Endothelial cell of umbilical vein (primary cell): Measurements from ENCODE around the gene POLG. TPM values are rescaled to one million over a fixed set of nuclear protein-coding genes. Genes with fewer than 3 reads are reported as not detected.
A peak's percentile ranks its signal among the peaks of the same experiment; 100 is the strongest.

Experiments
- BruUV-seq: library from RNA; stranded (reverse); fragments of 400-500 nt; replicated peaks from 2 replicates; lab custom pipeline; 2021; lab: Mats Ljungman, UMichigan
- CTCF ChIA-PET: fragments of 300-600, 350-600 bp; sonication (Branson Sonifier 250); formaldehyde crosslinking; loops from one replicate; lab custom pipeline; 2021; ENCODE audit warnings: antibody characterized with exemption, inconsistent platforms; lab: Charles Lee
- POLR2A ChIA-PET: fragments of 300-600, 350-600 bp; sonication (Branson Sonifier 250); formaldehyde crosslinking; loops from one replicate; lab custom pipeline; 2021; ENCODE audit warnings: antibody characterized with exemption, inconsistent platforms; lab: Charles Lee
- DNase-seq: peaks from one replicate; pipeline ENCODE4 v3.0.0-alpha.2; 2011; ENCODE audit warnings: low read depth, low spot score
- FAIRE-seq: peaks from 2 replicates; lab custom pipeline; 2011; peaks lifted over from hg19 to GRCh38; lab: Jason Lieb, UNC
- H2AFZ ChIP-seq: 2 replicates; pipeline ENCODE4 v1.6.0; 2012; ENCODE audit warnings: low read depth, low read length, control low read depth, inconsistent platforms
- H3K27ac ChIP-seq: 2 replicates; pipeline ENCODE4 v1.5.1; 2011; ENCODE audit warnings: low read depth, mild to moderate bottlenecking, control low read depth, low read length, moderate library complexity; ENCODE audit not compliant: insufficient read depth
- H3K27me3 ChIP-seq, 2 experiments: 2 replicates each; pipeline versions ENCODE4 v1.6.0 to v1.6.1; 2011; ENCODE audit warnings: low read length in 2 of 2, mixed read lengths in 1 of 2; ENCODE audit not compliant: control insufficient read depth in 2 of 2, insufficient read depth in 2 of 2
- H3K36me3 ChIP-seq, 2 experiments: 2 replicates in 1 of 2; 3 replicates in 1 of 2; pipeline ENCODE4 v1.5.1; 2011; ENCODE audit warnings: low read length in 2 of 2, mild to moderate bottlenecking in 1 of 2, moderate library complexity in 1 of 2; ENCODE audit not compliant: control insufficient read depth in 2 of 2, insufficient read depth in 2 of 2; ENCODE audit errors: extremely low read depth in 1 of 2
- H3K4me1 ChIP-seq: 3 replicates; pipeline ENCODE4 v1.5.1; 2011; ENCODE audit warnings: mild to moderate bottlenecking, low read length; ENCODE audit not compliant: control insufficient read depth, insufficient read depth; ENCODE audit errors: extremely low read depth
- H3K4me2 ChIP-seq: 2 replicates; pipeline ENCODE4 v1.6.1; 2011; ENCODE audit warnings: low read length, control low read depth, mixed read lengths; ENCODE audit not compliant: insufficient read depth
- H3K4me3 ChIP-seq, 3 experiments: fragments of 200-600 bp in 1 of 3; sonication (generic), shearing (Covaris generic) in 1 of 3; replicated peaks in 1 of 3; 2 replicates each; pipeline ENCODE4 v1.5.1; 2011 to 2016; ENCODE audit warnings: control low read depth in 3 of 3, low read length in 3 of 3, mild to moderate bottlenecking in 2 of 3, inconsistent platforms in 1 of 3, low read depth in 1 of 3, moderate library complexity in 1 of 3; ENCODE audit not compliant: insufficient read depth in 1 of 3
- H3K79me2 ChIP-seq: 2 replicates; pipeline ENCODE4 v1.6.0; 2012; ENCODE audit warnings: low read length, inconsistent platforms; ENCODE audit not compliant: control insufficient read depth, insufficient read depth
- H3K9ac ChIP-seq: replicated peaks from 2 replicates; pipeline ENCODE3; 2011; ENCODE audit warnings: low read length, control low read depth; ENCODE audit not compliant: insufficient read depth; ENCODE audit errors: extremely low read depth
- H3K9me1 ChIP-seq: replicated peaks from 3 replicates; pipeline ENCODE4 v1.6.0; 2011; ENCODE audit warnings: mild to moderate bottlenecking, low read length; ENCODE audit not compliant: control insufficient read depth, insufficient read depth; ENCODE audit errors: extremely low read depth
- H3K9me3 ChIP-seq: replicated peaks from 2 replicates; pipeline ENCODE4 v1.5.1; 2012; ENCODE audit warnings: low read length, inconsistent platforms; ENCODE audit not compliant: control insufficient read depth, insufficient read depth
- H4K20me1 ChIP-seq: replicated peaks from 2 replicates; pipeline ENCODE3; 2011; ENCODE audit warnings: mild to moderate bottlenecking, low read length; ENCODE audit not compliant: control insufficient read depth, insufficient read depth; ENCODE audit errors: extremely low read depth
- EZH2 ChIP-seq: IDR thresholded peaks from 2 replicates; pipeline ENCODE4 v1.6.1; 2012; ENCODE audit warnings: borderline replicate concordance, low read depth, mild to moderate bottlenecking, moderate library complexity, low read length, inconsistent platforms; ENCODE audit not compliant: severe bottlenecking
- FOS ChIP-seq: IDR thresholded peaks from 2 replicates; pipeline ENCODE4 v1.6.1; 2011; ENCODE audit warnings: mild to moderate bottlenecking, low read length, moderate library complexity, borderline replicate concordance; ENCODE audit not compliant: insufficient read depth
- dilution Hi-C: fragments of 300-500 bp; cut with MboI; formaldehyde crosslinking; loops from one replicate; pipeline ENCODE4 v1.15.0; 2019; ENCODE audit warnings: low sequenced_read_pairs; ENCODE audit not compliant: extremely low pct_ligation_motif_present
- intact Hi-C: fragments of 100-400 bp; cut with micrococcal nuclease; formaldehyde crosslinking; loops from one replicate; pipeline ENCODE4 v1.10.0; 2022
- polyA plus RNA-seq, 4 experiments: library from polyadenylated mRNA; depleted of rRNA in 3 of 4; stranded (reverse) in 3 of 4; unstranded in 1 of 4; fragments of >200 nt; gene quantifications; 2 replicates each; pipeline versions ENCODE4 v1.2.1 to v1.2.3, GENCODE V29; 2011 to 2012; ENCODE audit warnings: missing spikeins in 1 of 4
- total RNA-seq: library from RNA; stranded (reverse); gene quantifications from 2 replicates; pipeline ENCODE4 v1.2.3, GENCODE V29; 2021
- TF ChIP-seq, protein P1 (sequence below), 2 donors: IDR thresholded peaks; 1 replicate in 1 of 2; 2 replicates in 1 of 2; pipeline ENCODE4 v1.5.1; 2011; ENCODE audit warnings: low read length in 2 of 2, mild to moderate bottlenecking in 2 of 2, moderate library complexity in 2 of 2, control low read depth in 1 of 2, inconsistent platforms in 1 of 2, low read depth in 1 of 2; ENCODE audit not compliant: insufficient read depth in 1 of 2; ENCODE audit errors: extremely low read depth in 1 of 2

The POLG gene
- total and polyA plus RNA-seq, 2 donors (not counting 3 experiments of a cell fraction or from before 2014, with no cell fraction given), result 36.6 to 77.7 TPM

- H3K4me3 ChIP-seq, result no peak overlapping the region
- H3K36me3 ChIP-seq, result no peaks in the 10 kb centered on the region
- H3K4me2 ChIP-seq, result no peak overlapping the region
- ChIA-PET POLR2A (no interaction called here), CTCF (interaction anchor here (0.8 kb wide), 1 partner anchor 55 kb away, joined by 3 read pairs; no protein-coding TSS in a partner anchor)
- no peaks in the 10 kb centered on the region for H4K20me1 ChIP-seq
- dilution Hi-C loops, result no loop called here
- DNase-seq (no peak), FAIRE-seq (no peak)
- intact Hi-C loops, result no loop called here
- H3K9me1 ChIP-seq, result no peaks in the 10 kb centered on the region
- no peaks in the 10 kb centered on the region for H3K9me3 ChIP-seq
- BruUV-seq, result no TSS peak
- H3K79me2 ChIP-seq, result no peaks in the 10 kb centered on the region
- TF ChIP-seq, protein P1, sequence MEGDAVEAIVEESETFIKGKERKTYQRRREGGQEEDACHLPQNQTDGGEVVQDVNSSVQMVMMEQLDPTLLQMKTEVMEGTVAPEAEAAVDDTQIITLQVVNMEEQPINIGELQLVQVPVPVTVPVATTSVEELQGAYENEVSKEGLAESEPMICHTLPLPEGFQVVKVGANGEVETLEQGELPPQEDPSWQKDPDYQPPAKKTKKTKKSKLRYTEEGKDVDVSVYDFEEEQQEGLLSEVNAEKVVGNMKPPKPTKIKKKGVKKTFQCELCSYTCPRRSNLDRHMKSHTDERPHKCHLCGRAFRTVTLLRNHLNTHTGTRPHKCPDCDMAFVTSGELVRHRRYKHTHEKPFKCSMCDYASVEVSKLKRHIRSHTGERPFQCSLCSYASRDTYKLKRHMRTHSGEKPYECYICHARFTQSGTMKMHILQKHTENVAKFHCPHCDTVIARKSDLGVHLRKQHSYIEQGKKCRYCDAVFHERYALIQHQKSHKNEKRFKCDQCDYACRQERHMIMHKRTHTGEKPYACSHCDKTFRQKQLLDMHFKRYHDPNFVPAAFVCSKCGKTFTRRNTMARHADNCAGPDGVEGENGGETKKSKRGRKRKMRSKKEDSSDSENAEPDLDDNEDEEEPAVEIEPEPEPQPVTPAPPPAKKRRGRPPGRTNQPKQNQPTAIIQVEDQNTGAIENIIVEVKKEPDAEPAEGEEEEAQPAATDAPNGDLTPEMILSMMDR (IDR thresholded peaks at IDR 0.05; ENCODE audit: extremely low read depth in 1 of 2, insufficient read depth in 1 of 2, low read depth in 1 of 2, low read length in 2 of 2), result no peak
- TF ChIP-seq EZH2 (peak; percentile 83), FOS (no peak)
- no peak overlapping the region for H2AFZ ChIP-seq
- peaks cover 77 to 92% of the 10 kb centered on the region in 2 experiments for H3K27me3 ChIP-seq
- H3K27ac ChIP-seq, result no peak overlapping the region
- H3K4me1 ChIP-seq, result no peaks in the 10 kb centered on the region
- H3K9ac ChIP-seq, result no peak overlapping the region
These were observed 27.8 kb upstream of the POLG start for GRCh38 chr15:89362203-89363101.
